ENCODE data around the gene HSD17B10. TPM values are rescaled to one million over a fixed set of nuclear protein-coding genes. Genes with fewer than 3 reads are reported as not detected.

The HSD17B10 gene
- total and polyA plus RNA-seq, 2 of the 13 experiments (the other 11 are each of a cell fraction or from before 2014, with no cell fraction given) = 68.7 to 84.7 TPM

- TF ChIP-seq FOXA3 (CRISPR knock-in tag; IDR thresholded peaks at IDR 0.05) = no peak
- TF ChIP-seq ZSCAN21 (CRISPR knock-in tag; IDR thresholded peaks at IDR 0.05; ENCODE audit: borderline replicate concordance) = 0 out of 2 replicates have a peak, but pooled peaks have one; percentile 34
- TF ChIP-seq IKZF4 (CRISPR knock-in tag; IDR thresholded peaks at IDR 0.05; ENCODE audit: borderline replicate concordance, low read depth, not compliant biosample characterization) = peak; percentile 39
- TF ChIP-seq ZBTB2 (CRISPR knock-in tag; IDR thresholded peaks at IDR 0.05; ENCODE audit: low read depth) = 0 out of 2 replicates have a peak, but pooled peaks have one; percentile 28
- no peak for TF ChIP-seq ZNF775 (CRISPR knock-in tag; IDR thresholded peaks at IDR 0.05; ENCODE audit: borderline replicate concordance)
- no peak for TF ChIP-seq TAF15 (IDR thresholded peaks at IDR 0.05; ENCODE audit: low read depth, low read length, poor library complexity, severe bottlenecking)
- TF ChIP-seq MEIS2 (CRISPR knock-in tag; IDR thresholded peaks at IDR 0.05) = no peak
- TF ChIP-seq WIZ (CRISPR knock-in tag; IDR thresholded peaks at IDR 0.05) = no peak
- TF ChIP-seq ZNF614 (CRISPR knock-in tag; IDR thresholded peaks at IDR 0.05; ENCODE audit: borderline replicate concordance) = 0 out of 2 replicates have a peak, but pooled peaks have one; percentile 26
- TF ChIP-seq ZNF33B (CRISPR knock-in tag; IDR thresholded peaks at IDR 0.05) = no peak
- TF ChIP-seq SMAD9 (CRISPR knock-in tag; IDR thresholded peaks at IDR 0.05) = no peak
- TF ChIP-seq ZBTB21 (CRISPR knock-in tag; IDR thresholded peaks at IDR 0.05) = no peak
- TF ChIP-seq, protein P1, sequence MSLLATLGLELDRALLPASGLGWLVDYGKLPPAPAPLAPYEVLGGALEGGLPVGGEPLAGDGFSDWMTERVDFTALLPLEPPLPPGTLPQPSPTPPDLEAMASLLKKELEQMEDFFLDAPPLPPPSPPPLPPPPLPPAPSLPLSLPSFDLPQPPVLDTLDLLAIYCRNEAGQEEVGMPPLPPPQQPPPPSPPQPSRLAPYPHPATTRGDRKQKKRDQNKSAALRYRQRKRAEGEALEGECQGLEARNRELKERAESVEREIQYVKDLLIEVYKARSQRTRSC (CRISPR knock-in tag; IDR thresholded peaks at IDR 0.05; ENCODE audit: low read depth) = no peak
- peak; percentile 54; the same call in 1 of the 2 replicates for TF ChIP-seq THAP11 (CRISPR knock-in tag; IDR thresholded peaks at IDR 0.05)
- TF ChIP-seq, protein P2, sequence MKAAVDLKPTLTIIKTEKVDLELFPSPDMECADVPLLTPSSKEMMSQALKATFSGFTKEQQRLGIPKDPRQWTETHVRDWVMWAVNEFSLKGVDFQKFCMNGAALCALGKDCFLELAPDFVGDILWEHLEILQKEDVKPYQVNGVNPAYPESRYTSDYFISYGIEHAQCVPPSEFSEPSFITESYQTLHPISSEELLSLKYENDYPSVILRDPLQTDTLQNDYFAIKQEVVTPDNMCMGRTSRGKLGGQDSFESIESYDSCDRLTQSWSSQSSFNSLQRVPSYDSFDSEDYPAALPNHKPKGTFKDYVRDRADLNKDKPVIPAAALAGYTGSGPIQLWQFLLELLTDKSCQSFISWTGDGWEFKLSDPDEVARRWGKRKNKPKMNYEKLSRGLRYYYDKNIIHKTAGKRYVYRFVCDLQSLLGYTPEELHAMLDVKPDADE (CRISPR knock-in tag; IDR thresholded peaks at IDR 0.05) = no peak
- TF ChIP-seq CEBPB (IDR thresholded peaks at IDR 0.05; ENCODE audit: borderline replicate concordance, low read depth, low read length) = no peak
- no peak for TF ChIP-seq ZNF44 (CRISPR knock-in tag; IDR thresholded peaks at IDR 0.05)
- no peak for TF ChIP-seq SATB2 (CRISPR knock-in tag; IDR thresholded peaks at IDR 0.05)
- no peak for TF ChIP-seq SOX6 (IDR thresholded peaks at IDR 0.05)
- 0 out of 2 replicates have a peak, but pooled peaks have one; percentile 14 for TF ChIP-seq SOX6 (CRISPR knock-in tag; IDR thresholded peaks at IDR 0.05)
- TF ChIP-seq TAF1 (CRISPR knock-in tag; IDR thresholded peaks at IDR 0.05) = peak; percentile 82; the same call in 1 of the 2 replicates
- TF ChIP-seq CENPX (CRISPR knock-in tag; IDR thresholded peaks at IDR 0.05) = no peak
- no peak for TF ChIP-seq ZNF337 (CRISPR knock-in tag; IDR thresholded peaks at IDR 0.05; ENCODE audit: borderline replicate concordance, low read depth)
- TF ChIP-seq STAT5B (CRISPR knock-in tag; IDR thresholded peaks at IDR 0.05) = no peak
- no peak for TF ChIP-seq NONO (IDR thresholded peaks at IDR 0.05)
- TF ChIP-seq NONO (CRISPR knock-in tag; conservative IDR thresholded peaks at IDR 0.05) = 0 out of 2 replicates have a peak, but pooled peaks have one; percentile 35
- no peak for TF ChIP-seq DR1 (CRISPR knock-in tag; IDR thresholded peaks at IDR 0.05)
- TF ChIP-seq ZNF335 (CRISPR knock-in tag; IDR thresholded peaks at IDR 0.05) = no peak
These were observed at the start of gene HSD17B10 (continued) for GRCh38 chrX:53433651-53434639.

Measured in HepG2 (cell line).